Mononuclear cell (primary cell): ENCODE results near the gene ZMPSTE24. TPM values are rescaled to one million over a fixed set of nuclear protein-coding genes. Genes with fewer than 3 reads are reported as not detected.
"Not testable (repeated sequence)": the region's sequence is repeated elsewhere in the genome, so short reads cannot be mapped to it uniquely, and the experiment has no call there.

Experiments used
- H3K27me3 ChIP-seq: 2 replicates; pipeline ENCODE4 v1.6.0; 2011; ENCODE audit warnings: low read length, control low read depth; ENCODE audit not compliant: insufficient read depth
- H3K4me1 ChIP-seq: 2 replicates; pipeline ENCODE4 v1.5.1; 2011; ENCODE audit warnings: mild to moderate bottlenecking, low read length, control low read depth; ENCODE audit not compliant: insufficient read depth
- H3K4me3 ChIP-seq: 2 replicates; pipeline ENCODE4 v1.5.1; 2011; ENCODE audit warnings: mild to moderate bottlenecking, low read length, moderate library complexity
- H3K9me3 ChIP-seq: 2 replicates; pipeline ENCODE4 v1.5.1; 2011; ENCODE audit warnings: low read depth, mild to moderate bottlenecking, control low read depth, low read length
- total RNA-seq: library from RNA; depleted of rRNA; stranded (reverse); fragments of >200 nt; gene quantifications from one replicate; pipeline ENCODE4 v1.2.3, GENCODE V29; 2012

The ZMPSTE24 gene
- total RNA-seq, 1 donor = 17.2 TPM

DNA sequence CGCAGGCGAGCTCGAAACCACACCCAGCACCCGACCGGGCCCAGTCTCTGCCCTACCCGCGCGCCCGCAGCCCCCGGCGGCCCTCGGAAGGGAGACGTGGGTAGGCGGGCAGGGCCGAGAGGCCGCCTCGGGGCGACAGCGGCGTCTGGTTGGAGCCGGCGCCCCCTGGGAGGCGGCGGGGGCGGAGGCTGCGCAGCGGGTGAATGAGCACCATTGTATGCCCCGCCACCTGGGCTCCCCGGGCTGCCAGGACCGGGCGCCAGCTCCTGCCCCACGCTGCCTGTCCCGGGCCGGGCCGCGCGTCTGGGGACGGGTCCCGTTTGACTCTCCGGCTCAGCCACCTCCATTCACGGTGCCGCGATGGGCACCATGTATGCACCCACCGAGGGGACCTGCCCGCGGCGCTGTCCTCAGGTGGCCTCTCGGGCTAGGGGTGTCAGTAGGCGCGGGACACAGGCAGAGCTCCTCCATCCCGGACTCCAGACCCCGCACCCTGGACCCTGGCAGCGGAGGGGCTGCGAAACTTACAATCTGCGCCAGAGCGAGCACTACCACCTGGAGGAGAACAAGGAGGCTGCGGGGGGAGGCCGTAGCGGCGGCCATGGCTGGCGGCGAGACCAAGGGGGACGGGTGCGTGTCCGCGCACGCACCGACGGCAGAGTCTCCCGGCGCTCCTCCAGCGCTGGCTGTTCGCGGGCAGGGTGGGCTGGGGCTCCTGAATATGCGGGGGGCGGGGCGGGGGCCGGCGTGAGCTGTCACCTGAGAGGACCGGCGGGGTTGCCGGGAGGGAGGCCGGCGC lies 58.8 kb downstream of the ZMPSTE24 start, which contains the start of gene COL9A2:
Gene COL9A2, minus strand, starts transcription at position 692 of the 799 bp plus-strand sequence. Its CDS starts 89 bp downstream, at position 603.
- H3K4me1 ChIP-seq = peaks cover 51% of the 10 kb centered on the region
- peaks cover 25% of the 10 kb centered on the region for H3K27me3 ChIP-seq
- no peaks in the 10 kb centered on the region for H3K9me3 ChIP-seq
- peak within 1 kb of the TSS; percentile 41 for H3K4me3 ChIP-seq

DNA sequence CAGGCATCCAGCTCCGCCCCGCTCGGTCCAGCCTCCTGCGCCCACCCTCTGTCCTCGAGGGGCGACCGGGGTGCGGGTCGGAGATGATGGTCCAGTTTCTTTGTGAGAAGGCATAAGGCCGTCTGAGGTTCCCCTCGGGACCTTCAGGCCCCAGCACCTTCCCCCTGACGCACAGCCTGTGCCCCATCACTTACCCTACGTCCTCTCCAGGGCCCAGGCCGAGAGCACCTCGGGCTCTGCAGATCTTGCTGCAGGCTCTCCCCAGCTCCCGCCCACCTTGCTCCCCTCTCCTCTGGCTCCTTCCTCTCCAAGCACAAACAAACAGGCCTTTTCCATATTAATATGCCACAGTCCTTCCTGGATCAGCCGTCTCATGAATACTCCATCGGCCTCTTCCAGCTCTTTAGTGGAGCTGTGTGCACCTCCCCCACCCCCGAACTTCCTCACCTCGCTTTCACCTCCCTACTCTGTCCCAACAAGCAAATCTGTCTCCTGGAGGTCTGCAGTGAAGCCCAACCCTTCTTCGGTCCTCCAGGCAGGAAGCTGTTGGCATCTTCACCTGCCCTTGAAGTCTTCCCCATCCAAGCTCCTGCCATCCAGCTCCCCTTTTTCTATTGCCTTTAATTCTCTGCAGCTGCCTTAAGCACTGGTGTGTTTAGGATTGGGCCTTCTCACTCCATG lies 59.5 kb downstream of the ZMPSTE24 start:
- H3K4me1 ChIP-seq = peaks cover 44% of the 10 kb centered on the region
- H3K9me3 ChIP-seq = no peaks in the 10 kb centered on the region
- H3K27me3 ChIP-seq = peaks cover 25% of the 10 kb centered on the region
- no peak overlapping the region for H3K4me3 ChIP-seq

DNA sequence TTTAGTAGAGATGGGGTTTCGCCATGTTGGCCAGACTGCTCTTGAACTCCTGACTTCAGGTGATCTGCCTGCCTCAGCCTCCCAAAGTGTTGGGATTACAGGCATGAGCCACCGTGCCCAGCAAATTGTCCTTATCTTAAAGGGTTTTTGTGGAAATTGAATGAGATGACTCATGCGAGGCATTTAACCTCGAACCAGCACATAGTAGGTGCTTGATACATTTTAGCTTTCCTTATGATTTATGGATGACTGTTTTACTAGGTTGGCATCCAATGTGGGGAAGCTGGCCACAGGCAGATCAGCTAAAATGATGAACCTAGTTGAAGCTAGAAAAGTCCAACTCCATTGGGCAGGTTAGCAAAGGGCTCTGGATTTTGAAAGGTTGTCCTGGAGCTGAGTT lies 60.4 kb downstream of the ZMPSTE24 start:
- H3K9me3 ChIP-seq = no peaks in the 10 kb centered on the region
- H3K4me3 ChIP-seq = no peak overlapping the region
- H3K4me1 ChIP-seq = peaks cover 34% of the 10 kb centered on the region
- peaks cover 25% of the 10 kb centered on the region for H3K27me3 ChIP-seq

DNA sequence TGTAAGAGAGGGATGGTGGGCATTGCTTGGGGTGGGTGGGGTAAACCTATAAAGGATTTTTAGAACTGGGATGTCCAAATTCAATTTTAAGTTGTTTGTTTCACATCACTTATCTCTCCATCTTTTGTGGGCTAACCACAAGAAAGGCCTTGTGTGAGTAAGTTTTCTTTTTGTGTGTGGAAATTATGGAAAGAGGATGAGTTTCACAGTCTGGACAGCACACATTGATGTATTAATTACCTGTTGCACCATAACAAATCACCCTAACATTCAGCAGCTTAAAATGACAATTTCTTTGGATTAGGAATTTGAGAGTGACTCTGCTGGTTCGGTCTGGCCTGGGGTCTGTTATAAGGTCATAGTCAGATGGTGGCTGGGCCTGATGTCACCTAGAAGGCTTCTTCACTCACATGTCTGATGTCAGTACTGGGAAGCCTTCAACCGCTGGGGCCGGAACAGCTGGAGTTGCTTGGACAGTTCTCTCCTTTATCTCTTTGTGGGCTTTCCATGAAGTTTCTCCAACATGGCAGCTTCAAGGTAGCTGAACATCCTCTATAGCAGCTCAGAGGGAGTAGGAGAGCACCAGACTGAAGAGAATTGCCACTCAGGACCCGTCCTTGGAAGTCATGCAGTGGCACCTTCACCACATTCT lies 61.1 kb downstream of the ZMPSTE24 start:
- peaks cover 25% of the 10 kb centered on the region for H3K27me3 ChIP-seq
- H3K4me3 ChIP-seq = no peak overlapping the region
- H3K4me1 ChIP-seq = peaks cover 32% of the 10 kb centered on the region
- H3K9me3 ChIP-seq = no peaks in the 10 kb centered on the region

DNA sequence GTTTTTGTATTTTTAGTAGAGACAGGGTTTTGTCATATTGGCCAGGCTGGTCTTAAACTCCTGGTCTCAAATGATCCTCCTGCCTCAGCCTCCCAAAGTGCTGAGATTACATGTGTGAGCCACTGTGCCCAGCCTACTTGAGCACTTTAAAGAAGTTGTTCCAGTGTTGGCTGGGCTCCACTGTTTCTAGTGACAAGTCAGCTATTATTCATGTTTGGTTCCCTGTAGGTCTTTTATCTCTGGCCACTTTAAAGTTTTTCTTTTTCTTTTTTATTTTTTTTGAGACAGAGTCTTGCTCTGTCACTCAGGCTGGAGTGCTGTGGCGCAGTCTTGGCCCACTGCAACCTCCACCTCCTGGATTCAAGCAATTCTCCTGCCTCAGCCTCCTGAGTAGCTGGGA lies 73.4 kb downstream of the ZMPSTE24 start:
- not testable (repeated sequence) for H3K4me3 ChIP-seq, H3K4me1 ChIP-seq, H3K27me3 ChIP-seq, H3K9me3 ChIP-seq

DNA sequence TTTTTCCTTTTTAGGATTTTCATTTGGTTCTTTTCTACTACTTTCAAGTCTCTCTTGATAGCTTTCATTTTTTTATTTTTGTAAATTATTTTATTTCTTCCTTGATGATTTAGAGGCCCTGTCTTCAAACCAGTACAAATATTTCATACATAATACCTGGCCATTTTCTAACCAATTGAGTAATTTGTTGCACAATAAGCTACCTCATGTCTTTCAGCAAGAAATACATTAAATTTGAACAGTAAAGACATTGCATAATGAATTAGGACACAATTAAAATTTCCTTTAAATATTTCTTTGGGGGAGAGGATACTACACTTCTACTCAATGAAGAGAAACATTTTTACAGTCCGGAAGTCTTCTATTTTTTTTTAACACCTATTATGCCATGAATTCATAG lies 74.7 kb downstream of the ZMPSTE24 start:
- no peaks in the 10 kb centered on the region for H3K4me1 ChIP-seq
- H3K9me3 ChIP-seq = no peaks in the 10 kb centered on the region
- no peaks in the 10 kb centered on the region for H3K27me3 ChIP-seq
- H3K4me3 ChIP-seq = no peak overlapping the region

DNA sequence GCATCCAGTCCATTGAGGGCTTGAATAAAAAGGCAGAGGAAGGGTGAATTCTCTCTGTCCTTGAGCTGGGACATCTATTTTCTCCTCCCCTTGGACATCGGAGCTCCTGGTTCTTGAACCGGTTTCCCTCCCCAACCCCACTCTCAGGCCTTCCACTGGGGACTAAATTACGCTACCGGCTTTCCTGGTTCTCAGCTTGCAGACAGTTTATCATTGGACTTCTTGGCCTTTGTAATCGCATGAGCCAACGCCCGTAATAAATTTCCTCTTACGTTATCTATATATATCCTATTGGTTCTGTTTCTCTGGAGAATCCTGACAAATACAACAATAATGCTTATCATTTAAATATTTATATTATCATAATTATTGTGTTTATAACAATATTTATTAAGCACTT lies 79.4 kb downstream of the ZMPSTE24 start:
- no peaks in the 10 kb centered on the region for H3K9me3 ChIP-seq
- H3K4me1 ChIP-seq = peaks cover 41% of the 10 kb centered on the region
- no peaks in the 10 kb centered on the region for H3K27me3 ChIP-seq
- no peak overlapping the region for H3K4me3 ChIP-seq

DNA sequence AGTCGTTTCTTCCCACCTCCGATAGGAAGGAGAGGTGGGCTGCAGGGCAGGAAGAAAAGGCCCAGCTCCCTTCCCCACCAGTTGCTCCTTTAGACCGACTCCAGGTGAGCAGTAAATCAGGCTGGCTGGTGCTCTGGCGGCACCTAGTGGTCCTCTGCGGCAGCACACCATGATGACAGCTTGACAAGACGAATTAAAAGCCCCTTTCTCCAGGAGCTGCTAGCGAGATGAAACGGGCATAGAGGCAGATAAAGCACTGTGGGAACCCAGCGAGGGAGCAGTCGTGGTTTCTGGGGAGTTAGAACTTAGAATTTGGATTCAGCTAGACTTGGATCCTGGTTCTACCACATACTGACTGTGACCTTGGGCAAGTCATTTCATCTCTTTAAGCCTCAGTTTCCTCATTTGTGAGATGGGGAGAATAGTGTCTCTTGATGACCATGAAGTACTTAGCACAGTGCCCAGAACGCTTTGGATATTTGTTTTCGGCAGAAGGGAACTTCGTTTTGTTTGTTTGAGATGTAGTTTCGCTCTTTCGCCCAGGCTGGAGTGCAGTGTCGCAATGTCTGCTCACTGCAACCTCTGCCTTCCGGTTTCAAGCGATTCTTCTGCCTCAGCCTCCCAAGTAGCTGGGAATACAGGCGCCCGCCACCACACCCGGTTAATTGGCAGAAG lies 80.8 kb downstream of the ZMPSTE24 start:
- Histone ChIP-seq H3K27me3 (no peaks in the 10 kb centered on the region), H3K9me3 (no peaks in the 10 kb centered on the region), H3K4me1 (peaks cover 56% of the 10 kb centered on the region), H3K4me3 (peak overlapping the region; percentile 24)

DNA sequence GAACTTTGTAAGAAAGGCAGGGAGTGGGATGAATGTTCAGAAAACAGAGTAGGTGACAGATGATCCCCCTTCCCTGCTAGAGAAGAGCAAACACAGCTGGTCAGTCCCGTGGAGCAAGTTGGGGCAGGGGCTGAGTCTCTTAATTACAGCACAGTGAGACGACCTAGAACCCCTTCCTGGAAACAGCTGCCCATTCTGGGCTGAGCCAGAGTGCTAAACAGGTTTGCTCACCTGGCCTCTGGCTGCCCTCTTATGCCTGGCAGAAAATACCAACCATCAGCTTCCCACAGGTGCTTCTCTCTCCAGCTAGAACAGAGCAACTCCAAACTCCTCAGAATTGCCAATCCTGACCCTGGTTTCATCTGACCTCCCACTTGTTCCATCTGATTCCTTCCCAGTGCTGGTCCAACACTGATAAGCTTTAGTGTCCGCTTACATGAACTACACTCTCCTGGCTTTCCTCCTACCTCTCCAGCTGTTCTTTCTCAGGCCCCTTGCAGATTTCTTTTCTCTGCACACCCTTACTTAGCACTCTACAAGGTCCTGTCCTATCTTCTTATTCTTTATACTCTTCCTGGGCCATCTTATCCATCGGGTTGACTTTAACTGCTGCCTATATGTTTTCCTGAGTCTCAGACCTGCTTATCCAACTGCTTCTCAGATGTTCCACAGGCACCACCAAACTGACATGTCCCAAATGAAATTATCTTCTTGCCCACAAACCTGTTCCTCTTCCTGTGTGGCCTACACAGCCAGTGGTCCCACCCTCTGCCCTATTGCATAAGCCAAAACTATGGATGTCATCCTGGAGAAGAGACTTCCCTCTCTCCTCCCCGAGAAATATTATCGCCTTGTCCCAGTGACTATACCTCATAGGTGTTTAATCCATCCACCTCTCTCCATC lies 81.6 kb downstream of the ZMPSTE24 start:
- Histone ChIP-seq H3K4me1 (peaks cover 64% of the 10 kb centered on the region), H3K9me3 (no peaks in the 10 kb centered on the region)

DNA sequence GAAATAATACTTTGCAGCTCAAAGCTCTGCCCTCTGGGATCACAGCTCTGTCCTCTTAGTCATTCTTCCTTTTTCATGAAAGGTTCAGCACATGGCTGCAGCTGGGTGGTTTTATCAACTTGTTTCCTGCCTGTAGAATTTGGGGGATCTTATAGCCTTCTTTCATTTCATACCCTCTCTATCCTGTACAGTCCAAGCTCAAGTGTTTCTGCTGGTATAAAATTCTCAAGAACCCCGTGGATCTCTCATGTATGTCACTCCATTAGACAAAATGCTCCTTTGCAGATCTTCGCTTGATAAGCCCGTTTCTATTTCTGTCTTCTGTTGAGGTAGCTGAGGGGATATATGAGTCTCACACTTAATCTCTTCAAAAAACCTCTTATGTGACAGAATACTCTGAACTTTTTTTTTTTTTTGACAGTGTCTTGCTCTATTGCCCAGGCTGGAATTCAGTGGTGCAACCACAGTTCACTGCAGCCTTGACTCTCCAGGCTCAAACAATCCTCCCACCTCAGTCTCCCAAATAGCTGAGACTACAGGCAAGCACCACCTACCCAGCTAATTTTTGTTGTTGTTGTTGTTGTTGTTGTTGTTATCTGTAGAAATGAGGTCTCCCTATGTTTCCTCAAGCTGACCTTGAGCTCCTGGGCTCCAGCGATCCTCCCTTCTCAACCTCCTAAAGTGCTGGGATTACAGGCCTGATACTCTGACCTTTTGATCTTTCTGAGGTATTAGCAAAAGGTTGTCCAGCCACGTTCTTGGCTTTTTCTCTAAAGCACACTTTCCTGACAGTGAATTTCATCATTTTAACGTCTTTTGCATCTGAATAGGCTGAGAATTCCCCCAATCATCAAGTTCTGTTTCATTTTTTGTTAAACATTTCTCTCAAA lies 83.7 kb downstream of the ZMPSTE24 start:
- no peaks in the 10 kb centered on the region for H3K27me3 ChIP-seq
- peaks cover 82% of the 10 kb centered on the region for H3K4me1 ChIP-seq
- no peaks in the 10 kb centered on the region for H3K9me3 ChIP-seq
- H3K4me3 ChIP-seq = no peak overlapping the region

More for the DNA sequence above, 81.6 kb downstream of the ZMPSTE24 start:
- H3K4me3 ChIP-seq = no peak overlapping the region
- no peaks in the 10 kb centered on the region for H3K27me3 ChIP-seq

DNA sequence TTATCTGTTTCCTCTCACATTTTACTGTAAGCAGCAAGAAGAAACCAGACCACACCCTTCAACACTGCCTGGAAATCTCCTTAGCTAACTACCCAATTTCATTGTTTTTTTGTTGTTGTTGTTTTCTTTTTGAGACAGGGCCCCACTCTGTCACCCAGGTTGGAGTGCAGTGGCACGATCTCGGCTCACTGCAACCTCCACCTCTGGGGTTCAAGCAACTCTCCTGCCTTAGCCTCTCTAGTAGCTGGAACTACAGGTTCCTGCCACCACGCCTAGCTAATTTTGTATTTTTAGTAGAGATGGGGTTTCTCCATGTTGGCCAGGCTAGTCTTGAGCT lies 84.3 kb downstream of the ZMPSTE24 start:
- H3K9me3 ChIP-seq, H3K4me3 ChIP-seq, H3K27me3 ChIP-seq: not testable (repeated sequence)
- peaks cover 82% of the 10 kb centered on the region for H3K4me1 ChIP-seq
